SKM-1 (cell line): ENCODE results near the gene TBCD.

Experiments
- DNase-seq: peaks from one replicate; lab custom pipeline; 2025; ENCODE audit not compliant: unreplicated experiment; lab: John Stamatoyannopoulos, UW

Gene TBCD

DNA sequence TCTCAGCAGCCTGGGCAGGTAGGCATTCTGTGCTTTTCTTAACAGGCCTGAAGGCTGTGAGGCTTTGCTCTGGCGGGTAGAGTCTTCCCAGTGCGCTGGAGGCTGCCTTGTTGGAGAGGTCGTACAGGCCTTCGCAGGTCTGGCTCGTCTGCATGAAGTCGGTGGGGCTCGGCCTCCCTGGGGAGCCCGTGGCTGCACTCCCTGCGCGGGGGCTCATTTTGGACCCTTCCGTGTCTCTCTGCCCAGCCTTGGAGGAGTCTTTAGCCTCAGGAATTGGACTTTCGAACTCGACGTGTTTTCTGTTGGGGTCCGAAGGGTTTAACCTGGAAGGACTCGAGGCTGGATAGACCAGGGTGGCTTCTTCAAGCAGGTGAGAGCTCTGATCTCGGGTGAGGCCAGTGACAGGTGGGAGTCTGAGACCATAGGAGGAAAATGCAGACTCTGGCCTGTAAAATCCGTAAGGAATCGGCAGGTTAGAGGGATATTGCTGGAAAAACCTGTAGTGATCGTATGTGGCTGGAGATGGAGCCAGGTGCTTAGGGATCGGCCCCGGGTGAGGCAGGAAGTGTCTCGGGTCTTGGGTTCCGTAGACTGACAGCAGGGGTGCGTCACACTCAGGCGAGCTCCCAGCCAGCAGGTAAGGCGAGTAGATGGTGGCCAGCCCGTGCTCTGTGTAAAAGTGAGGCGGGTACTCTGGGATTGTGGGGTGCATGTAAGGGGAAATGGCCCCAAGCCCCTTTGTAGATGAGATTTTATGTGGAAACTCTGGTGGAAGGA is 79.4 kb downstream of the TBCD start:
- no peak for DNase-seq

GRCh38 chr17:82831818-82832200 is 79.9 kb downstream of the TBCD start:
- no peak for DNase-seq

GRCh38 chr17:82832411-82832810 is 80.5 kb downstream of the TBCD start:
- DNase-seq, result no peak

GRCh38 chr17:82832881-82833475 is 81.1 kb downstream of the TBCD start:
- no peak for DNase-seq

DNA sequence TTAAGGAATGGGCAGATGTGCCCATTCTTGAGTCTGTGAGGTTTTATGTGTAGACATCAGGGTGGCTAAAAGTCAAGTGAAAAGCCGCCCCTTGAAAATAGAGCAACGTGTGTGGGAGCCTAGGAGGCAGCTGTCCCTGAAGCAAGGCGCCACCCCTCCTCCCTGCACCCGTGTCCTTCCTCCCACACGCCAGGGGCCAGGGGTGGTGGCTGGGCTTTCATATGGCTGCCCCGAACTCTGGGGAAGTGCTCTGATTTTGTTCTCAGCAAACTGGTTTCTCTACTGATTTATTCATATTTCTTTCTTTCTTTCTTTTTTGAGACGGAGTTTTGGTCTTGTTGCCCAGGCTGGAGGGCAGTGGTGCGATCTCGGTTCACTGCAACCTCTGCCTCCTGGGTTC is 83.3 kb downstream of the TBCD start:
- DNase-seq, result no peak

- DNase-seq, result no peak
These were observed 84.1 kb downstream of the TBCD start for GRCh38 chr17:82835766-82836512.

- DNase-seq, result no peak
These were observed 85.0 kb downstream of the TBCD start for GRCh38 chr17:82836823-82837357.

- no peak for DNase-seq
These were observed 85.9 kb downstream of the TBCD start for GRCh38 chr17:82837586-82838320.

DNA sequence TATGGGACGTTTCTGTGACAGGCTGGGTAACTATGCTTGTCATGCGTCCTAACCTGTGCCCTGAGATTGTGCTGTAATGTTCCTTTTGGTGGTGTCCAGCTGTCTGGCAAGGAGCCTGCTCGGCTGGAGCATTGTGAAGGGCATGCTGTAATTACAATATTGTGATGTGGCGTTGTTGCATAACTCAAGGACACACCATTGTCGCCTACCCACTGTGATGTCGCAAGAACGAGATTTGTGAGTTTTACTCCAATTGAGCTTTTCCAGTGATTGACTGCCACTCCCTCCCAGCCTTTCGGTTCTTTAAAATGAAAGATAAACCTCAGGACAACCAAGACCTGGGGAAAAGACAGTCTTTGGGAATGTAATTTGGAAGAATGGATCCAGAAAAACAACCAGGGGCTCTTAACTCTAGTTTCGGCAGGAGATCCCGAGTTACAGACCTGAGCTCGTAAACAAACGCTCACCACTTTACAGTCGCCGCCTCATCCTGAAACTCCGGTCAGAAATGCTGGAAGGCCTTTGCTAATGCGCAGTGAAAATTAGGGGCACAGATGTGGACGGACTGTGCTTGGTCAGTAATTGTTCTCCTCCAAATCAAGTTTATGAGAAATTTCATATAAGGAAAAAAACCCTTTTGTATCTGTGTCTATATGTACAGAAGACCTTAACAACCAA is 86.7 kb downstream of the TBCD start:
- peak; percentile 37 for DNase-seq

- DNase-seq, result no peak
These were observed 87.9 kb downstream of the TBCD start, which contains the start of gene ZNF750 for GRCh38 chr17:82839617-82840292. Gene ZNF750, minus strand, starts transcription at chr17:82840022. Its CDS starts 7,568 bp downstream, at chr17:82832454.

GRCh38 chr17:82840431-82840831 is 88.6 kb downstream of the TBCD start:
- no peak for DNase-seq

DNA sequence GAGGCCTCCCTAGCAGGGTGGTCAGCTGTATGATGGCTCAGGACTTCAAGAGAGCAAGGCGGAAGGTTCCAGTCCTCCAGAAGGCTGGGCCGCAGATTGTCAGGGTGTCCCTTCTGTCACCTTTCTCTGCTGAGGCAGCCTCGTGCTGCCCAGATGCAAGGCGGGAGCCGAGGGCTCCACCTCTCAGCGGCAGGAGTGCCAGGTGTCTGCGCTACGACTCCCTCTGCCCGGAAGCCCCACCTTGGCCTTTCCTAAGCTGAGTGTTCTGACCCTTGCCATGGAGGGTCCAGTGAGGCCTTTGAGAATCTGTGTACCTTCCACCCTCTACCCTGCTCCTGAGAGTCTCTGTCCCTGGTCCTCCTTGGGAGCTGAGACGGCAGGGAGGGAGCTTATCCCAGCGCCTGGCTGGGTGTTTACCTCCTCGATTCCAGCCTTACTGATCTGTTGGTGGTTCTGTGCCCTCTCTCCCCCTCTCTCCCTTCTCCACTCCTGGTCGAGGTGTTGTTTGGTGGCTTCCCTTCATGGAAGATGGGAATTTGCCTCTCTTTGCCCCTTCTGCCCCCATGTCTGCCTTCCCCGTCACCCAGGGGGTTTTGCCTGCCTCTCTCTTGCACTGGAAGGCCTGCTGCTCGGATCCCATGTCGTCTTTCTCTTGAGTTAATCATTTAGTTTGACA is 90.2 kb downstream of the TBCD start:
- DNase-seq, result no peak

GRCh38 chr17:82843904-82844680 is 92.2 kb downstream of the TBCD start:
- no peak for DNase-seq

- no peak for DNase-seq
These were observed 92.9 kb downstream of the TBCD start for GRCh38 chr17:82844796-82845162.

DNA sequence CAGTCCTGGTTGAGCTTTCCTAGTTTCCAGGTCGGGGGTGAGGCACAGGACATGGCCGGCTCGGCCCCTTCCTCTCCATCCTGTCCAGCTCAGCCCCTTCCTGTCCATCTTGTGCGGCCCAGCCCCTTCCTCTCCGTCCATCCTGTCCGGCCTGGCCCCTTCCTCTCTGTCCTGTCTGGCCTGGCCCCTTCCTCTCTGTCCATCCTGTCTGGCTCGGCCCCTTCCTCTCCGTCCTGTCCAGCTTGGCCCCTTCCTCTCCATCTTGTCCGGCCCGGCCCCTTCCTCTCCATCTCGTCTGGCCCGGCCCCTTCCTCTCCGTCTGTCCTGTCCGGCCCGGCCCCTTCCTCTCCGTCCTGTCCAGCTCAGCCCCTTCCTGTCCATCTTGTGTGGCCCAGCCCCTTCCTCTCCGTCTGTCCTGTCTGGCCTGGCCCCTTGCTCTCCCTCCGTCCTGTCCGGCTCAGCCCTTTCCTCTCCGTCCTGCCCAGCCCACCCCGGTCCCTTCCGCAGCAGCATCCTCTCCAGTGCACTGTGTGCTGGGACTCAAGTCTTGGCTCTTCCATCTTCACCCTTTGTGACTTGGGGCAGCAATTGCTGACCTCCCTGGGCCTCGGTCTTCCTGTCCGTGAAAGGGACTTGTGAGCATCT is 93.4 kb downstream of the TBCD start:
- no peak for DNase-seq

GRCh38 chr17:82846061-82846691 is 94.3 kb downstream of the TBCD start:
- no peak for DNase-seq

DNA sequence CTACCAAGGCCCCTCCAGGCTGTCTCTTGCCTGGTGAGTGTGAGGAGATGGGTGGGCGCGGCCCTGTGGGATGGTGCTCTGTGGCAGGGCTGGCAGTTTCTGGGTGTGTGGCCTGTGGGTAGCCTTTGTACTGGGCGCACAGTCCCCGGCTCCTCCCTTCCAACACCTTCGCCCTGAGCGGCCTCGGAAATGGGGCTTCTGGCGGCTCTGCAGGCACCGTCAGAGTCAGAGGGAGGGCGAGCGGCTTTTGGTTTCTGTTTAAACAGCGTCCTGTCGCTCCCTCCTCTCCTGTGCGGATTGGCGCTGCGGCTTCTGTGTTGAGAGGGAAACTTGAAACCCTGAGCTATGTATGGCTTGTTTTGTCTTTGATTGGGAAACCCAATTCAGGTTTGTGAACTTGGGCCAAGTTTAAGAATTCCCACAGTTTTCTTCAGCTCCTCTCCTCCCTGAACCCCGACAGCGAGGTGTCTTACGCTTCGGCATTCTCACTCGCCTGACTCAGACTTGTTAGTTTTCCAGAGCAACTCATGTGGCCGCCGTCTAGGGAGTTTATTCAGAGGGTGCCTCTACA is 96.2 kb downstream of the TBCD start:
- DNase-seq, result no peak
